ENCODE results near the gene SAMD11. TPM values are rescaled to one million over a fixed set of nuclear protein-coding genes. Genes with fewer than 3 reads are reported as not detected.

Gene SAMD11
- total RNA-seq, 8 experiments from 2014 or later: 0.29 to 30.4 (median 3.2) TPM

- Histone ChIP-seq H3K4me1 (replicated peaks in 1 of 2) (peaks cover 72 to 75% of the 10 kb centered on the region in 2 donors), H3K27ac (no peak overlapping the region), H3K4me3 (no peak overlapping the region)
- ATAC-seq (replicated peaks in 6 of 8): no peak
- 17 to 20% methylated on average over 2 to 3 of the region's 10 CpGs; no CpG with 5 or more reads in 8 of the 10 experiments for WGBS, 10 experiments
- in situ Hi-C loops (cut with MboI; ENCODE audit: low pct_unique_long_range_greater_than_20kb in 2 of 9, low sequenced_read_pairs in 9 of 9, unreplicated experiment in 9 of 9): no loop called here
These were observed 9.8 kb downstream of the SAMD11 start for GRCh38 chr1:933603-933940.

GRCh38 chr1:934991-935750 lies 11.4 kb downstream of the SAMD11 start:
- Histone ChIP-seq H3K27ac (no peak overlapping the region), H3K4me3 (no peak overlapping the region), H3K4me1 (replicated peaks in 1 of 2) (peaks cover 77 to 80% of the 10 kb centered on the region in 2 donors)
- WGBS, 10 experiments: 0 to 44% (median 10%) methylated on average over 2 to 21 of the region's 37 CpGs; no CpG with 5 or more reads in 1 of the 10 experiments
- ATAC-seq (replicated peaks in 6 of 8): no peak
- in situ Hi-C loops (cut with MboI; ENCODE audit: low pct_unique_long_range_greater_than_20kb in 2 of 9, low sequenced_read_pairs in 9 of 9, unreplicated experiment in 9 of 9): no loop called here

GRCh38 chr1:935751-936231 lies 12.1 kb downstream of the SAMD11 start:
- H3K4me3 ChIP-seq: no peak overlapping the region
- H3K4me1 ChIP-seq (replicated peaks in 1 of 2): peaks cover 81 to 84% of the 10 kb centered on the region in 2 donors
- H3K27ac ChIP-seq: no peak overlapping the region
- ATAC-seq (replicated peaks in 6 of 8): peak in 6 of 8 experiments; percentile 15 to 51 (median 48)
- WGBS, 10 experiments: 3% methylated on average over 10 of the region's 30 CpGs; no CpG with 5 or more reads in 9 of the 10 experiments
- in situ Hi-C loops (cut with MboI; ENCODE audit: low pct_unique_long_range_greater_than_20kb in 2 of 9, low sequenced_read_pairs in 9 of 9, unreplicated experiment in 9 of 9): no loop called here

- ATAC-seq (replicated peaks in 6 of 8): no peak
These were observed 12.9 kb downstream of the SAMD11 start for GRCh38 chr1:936348-937264.

GRCh38 chr1:937521-937920 lies 13.8 kb downstream of the SAMD11 start:
- Histone ChIP-seq H3K4me1 (replicated peaks in 1 of 2) (peaks cover 81 to 83% of the 10 kb centered on the region in 2 donors), H3K27ac (peak overlapping the region; percentile 31 to 50), H3K4me3 (no peak overlapping the region)
- 35 to 45% methylated on average over 4 to 10 of the region's 16 CpGs; no CpG with 5 or more reads in 8 of the 10 experiments for WGBS, 10 experiments
- ATAC-seq (replicated peaks in 6 of 8): no peak
- in situ Hi-C loops (cut with MboI; ENCODE audit: low pct_unique_long_range_greater_than_20kb in 2 of 9, low sequenced_read_pairs in 9 of 9, unreplicated experiment in 9 of 9): no loop called here

More at GRCh38 chr1:936348-937264, 12.9 kb downstream of the SAMD11 start:
- Histone ChIP-seq H3K4me1 (replicated peaks in 1 of 2) (peaks cover 85 to 86% of the 10 kb centered on the region in 2 donors), H3K27ac (peak overlapping the region; percentile 8 to 62), H3K4me3 (no peak overlapping the region)
- WGBS, 10 experiments: 40 to 95% (median 52%) methylated on average over 1 to 5 of the region's 45 CpGs; no CpG with 5 or more reads in 7 of the 10 experiments
- in situ Hi-C loops (cut with MboI; ENCODE audit: low pct_unique_long_range_greater_than_20kb in 2 of 9, low sequenced_read_pairs in 9 of 9, unreplicated experiment in 9 of 9): no loop called here

GRCh38 chr1:938088-938683 lies 14.5 kb downstream of the SAMD11 start:
- WGBS, 10 experiments: 20 to 93% (median 60%) methylated on average over 1 to 5 of the region's 15 CpGs; no CpG with 5 or more reads in 7 of the 10 experiments
- H3K4me3 ChIP-seq: no peak overlapping the region
- ATAC-seq (replicated peaks in 6 of 8): peak in 7 of 8 experiments; percentile 6 to 32 (median 13)
- H3K4me1 ChIP-seq (replicated peaks in 1 of 2): peaks cover 81 to 83% of the 10 kb centered on the region in 2 donors
- in situ Hi-C loops (cut with MboI; ENCODE audit: low pct_unique_long_range_greater_than_20kb in 2 of 9, low sequenced_read_pairs in 9 of 9, unreplicated experiment in 9 of 9): no loop called here
- peak overlapping the region; percentile 31 to 66 for H3K27ac ChIP-seq

- in situ Hi-C loops (cut with MboI; ENCODE audit: low pct_unique_long_range_greater_than_20kb in 2 of 9, low sequenced_read_pairs in 9 of 9, unreplicated experiment in 9 of 9): no loop called here
- no peak for ATAC-seq (replicated peaks in 6 of 8)
- peak overlapping the region in 1 of 2 donors; percentile 13 for H3K27ac ChIP-seq
- peaks cover 83 to 86% of the 10 kb centered on the region in 2 donors for H3K4me1 ChIP-seq (replicated peaks in 1 of 2)
- 26 to 80% (median 50%) methylated on average over 2 to 10 of the region's 30 CpGs; no CpG with 5 or more reads in 6 of the 10 experiments for WGBS, 10 experiments
- no peak overlapping the region for H3K4me3 ChIP-seq
These were observed 15.2 kb downstream of the SAMD11 start for GRCh38 chr1:938711-939489.

- ATAC-seq (replicated peaks in 6 of 8): peak in 1 of 8 experiments; percentile 0
- in situ Hi-C loops (cut with MboI; ENCODE audit: low pct_unique_long_range_greater_than_20kb in 2 of 9, low sequenced_read_pairs in 9 of 9, unreplicated experiment in 9 of 9): no loop called here
- peaks cover 88 to 93% of the 10 kb centered on the region in 2 donors for H3K4me1 ChIP-seq (replicated peaks in 1 of 2)
- peak overlapping the region in 1 of 5 donors; percentile 31 for H3K4me3 ChIP-seq
- H3K27ac ChIP-seq: peak overlapping the region in 1 of 2 donors; percentile 38
- 0 to 33% (median 20%) methylated on average over 1 to 3 of the region's 21 CpGs; no CpG with 5 or more reads in 7 of the 10 experiments for WGBS, 10 experiments
These were observed 15.9 kb downstream of the SAMD11 start for GRCh38 chr1:939511-940106.

GRCh38 chr1:940107-941014 lies 16.6 kb downstream of the SAMD11 start:
- in situ Hi-C loops (cut with MboI; ENCODE audit: low pct_unique_long_range_greater_than_20kb in 2 of 9, low sequenced_read_pairs in 9 of 9, unreplicated experiment in 9 of 9): no loop called here
- H3K4me1 ChIP-seq (replicated peaks in 1 of 2): peaks cover 89 to 95% of the 10 kb centered on the region in 2 donors
- peak overlapping the region in 2 of 5 donors; percentile 25 to 31 for H3K4me3 ChIP-seq
- peak overlapping the region; percentile 32 to 69 for H3K27ac ChIP-seq
- 0 to 2% (median 0%) methylated on average over 7 to 22 of the region's 86 CpGs; no CpG with 5 or more reads in 5 of the 10 experiments for WGBS, 10 experiments
- peak; percentile 23 to 51 (median 32) for ATAC-seq (replicated peaks in 6 of 8)

- peak overlapping the region; percentile 2 to 31 (median 13) for H3K4me3 ChIP-seq
- 0 to 17% (median 5%) methylated on average over 4 to 18 of the region's 36 CpGs; no CpG with 5 or more reads in 4 of the 10 experiments for WGBS, 10 experiments
- peak in 1 of 8 experiments; percentile 0 for ATAC-seq (replicated peaks in 6 of 8)
- peaks cover 82 to 91% of the 10 kb centered on the region in 2 donors for H3K4me1 ChIP-seq (replicated peaks in 1 of 2)
- in situ Hi-C loops (cut with MboI; ENCODE audit: low pct_unique_long_range_greater_than_20kb in 2 of 9, low sequenced_read_pairs in 9 of 9, unreplicated experiment in 9 of 9): no loop called here
- peak overlapping the region; percentile 32 to 69 for H3K27ac ChIP-seq
These were observed 17.4 kb downstream of the SAMD11 start for GRCh38 chr1:941015-941587.

Data from motor neuron (in vitro differentiated cells).